GM19397 (cell line): ENCODE measurements around the gene RBM19.

ENCODE experiments used
- ATAC-seq: cut with Tn5 transposase; IDR thresholded peaks from one replicate; pipeline ENCODE4 v1.9.1; 2021; ENCODE audit warnings: mild to moderate bottlenecking, moderate library complexity; ENCODE audit not compliant: unreplicated experiment

The RBM19 gene

GRCh38 chr12:113959096-113959495 lies 7.0 kb downstream of the RBM19 start:
- ATAC-seq, result no peak

- ATAC-seq, result no peak
Observed at GRCh38 chr12:113958108-113958507, 8.0 kb downstream of the RBM19 start.

- ATAC-seq, result no peak
Observed at GRCh38 chr12:113957627-113958026, 8.5 kb downstream of the RBM19 start.

- no peak for ATAC-seq
Observed at GRCh38 chr12:113955109-113955970, 10.8 kb downstream of the RBM19 start.

GRCh38 chr12:113954547-113954946 lies 11.6 kb downstream of the RBM19 start:
- no peak for ATAC-seq

- ATAC-seq, result no peak
Observed at GRCh38 chr12:113950873-113951272, 15.3 kb downstream of the RBM19 start.

GRCh38 chr12:113949321-113950305 lies 16.5 kb downstream of the RBM19 start:
- no peak for ATAC-seq

- no peak for ATAC-seq
Observed at GRCh38 chr12:113948151-113948914, 17.8 kb downstream of the RBM19 start.

GRCh38 chr12:113946175-113946574 lies 19.9 kb downstream of the RBM19 start:
- no peak for ATAC-seq

GRCh38 chr12:113945174-113946173 lies 20.7 kb downstream of the RBM19 start:
- ATAC-seq, result no peak

- ATAC-seq, result no peak
Observed at GRCh38 chr12:113942209-113942608, 23.9 kb downstream of the RBM19 start.

GRCh38 chr12:113941208-113941486 lies 25.0 kb downstream of the RBM19 start:
- no peak for ATAC-seq

GRCh38 chr12:113940357-113941207 lies 25.5 kb downstream of the RBM19 start:
- ATAC-seq, result no peak

- ATAC-seq, result no peak
Observed at GRCh38 chr12:113939867-113940266, 26.3 kb downstream of the RBM19 start.

GRCh38 chr12:113938471-113938870 lies 27.7 kb downstream of the RBM19 start:
- ATAC-seq, result no peak

GRCh38 chr12:113936460-113936859 lies 29.7 kb downstream of the RBM19 start:
- ATAC-seq, result no peak

- ATAC-seq, result no peak
Observed at GRCh38 chr12:113935459-113935858, 30.7 kb downstream of the RBM19 start.

GRCh38 chr12:113934946-113935345 lies 31.2 kb downstream of the RBM19 start:
- ATAC-seq, result no peak
